MM.1S (cell line): Measurements from ENCODE around the gene LGALS14.
A peak's percentile ranks its signal among the peaks of the same experiment; 100 is the strongest.

Experiments used
- DNase-seq: peaks from one replicate; pipeline ENCODE4 v3.0.0-alpha.2; 2015
- H2AFZ ChIP-seq: fragments of 300-600 bp; sonication (generic); 2 replicates; pipeline ENCODE4 v1.6.0; 2016; ENCODE audit warnings: antibody characterized with exemption, low read length
- H3F3A ChIP-seq: fragments of 300-600 bp; sonication (generic); 2 replicates; pipeline ENCODE4 v1.6.1; 2016; ENCODE audit warnings: mild to moderate bottlenecking, antibody characterized with exemption, low read length, moderate library complexity, mixed read lengths; ENCODE audit not compliant: insufficient read depth
- H3K27ac ChIP-seq: fragments of 300-600 bp; sonication (generic); 2 replicates; pipeline ENCODE4 v1.5.1; 2016; ENCODE audit warnings: mild to moderate bottlenecking, low read length
- H3K27me3 ChIP-seq: fragments of 300-600 bp; sonication (generic); replicated peaks from 2 replicates; pipeline ENCODE4 v1.6.0; 2016; ENCODE audit warnings: low read length; ENCODE audit not compliant: insufficient read depth
- H3K36me3 ChIP-seq: fragments of 300-600 bp; sonication (generic); replicated peaks from 2 replicates; pipeline ENCODE4 v1.6.1; 2016; ENCODE audit warnings: mild to moderate bottlenecking, low read length, mixed read lengths; ENCODE audit not compliant: insufficient read depth
- H3K4me1 ChIP-seq: fragments of 300-600 bp; sonication (generic); 2 replicates; pipeline ENCODE4 v1.6.1; 2016; ENCODE audit warnings: low read length, mixed read lengths
- H3K4me2 ChIP-seq: fragments of 300-600 bp; sonication (generic); 2 replicates; pipeline ENCODE4 v1.6.0; 2016; ENCODE audit warnings: low read depth, low read length
- H3K4me3 ChIP-seq: fragments of 300-600 bp; sonication (generic); 2 replicates; pipeline ENCODE4 v1.5.1; 2016; ENCODE audit warnings: low read length, mixed read lengths
- H3K79me2 ChIP-seq: fragments of 300-600 bp; sonication (generic); 2 replicates; pipeline ENCODE4 v1.6.1; 2016; ENCODE audit warnings: mixed run types, low read length, mixed read lengths
- H3K9ac ChIP-seq: fragments of 300-600 bp; sonication (generic); 2 replicates; pipeline ENCODE4 v1.6.1; 2016; ENCODE audit warnings: low read length, mixed read lengths
- H3K9me2 ChIP-seq: fragments of 300-600 bp; sonication (generic); replicated peaks from 2 replicates; pipeline ENCODE4 v1.6.1; 2016; ENCODE audit warnings: mild to moderate bottlenecking, low read length, mixed read lengths; ENCODE audit not compliant: insufficient read depth
- H3K9me3 ChIP-seq: fragments of 300-600 bp; sonication (generic); replicated peaks from 2 replicates; pipeline ENCODE4 v1.6.1; 2016; ENCODE audit warnings: mild to moderate bottlenecking, low read length, mixed read lengths; ENCODE audit not compliant: insufficient read depth
- H4K20me1 ChIP-seq: fragments of 300-600 bp; sonication (generic); 2 replicates; pipeline ENCODE4 v1.6.1; 2016; ENCODE audit warnings: mild to moderate bottlenecking, low read length, moderate library complexity, mixed read lengths; ENCODE audit not compliant: insufficient read depth
- EZH2 ChIP-seq: fragments of 300-600 bp; sonication (generic); optimal IDR thresholded peaks from 2 replicates; pipeline ENCODE3; 2017; ENCODE audit warnings: low read depth, mild to moderate bottlenecking, antibody characterized with exemption, low read length, mixed read lengths
- EZH2phosphoT487 ChIP-seq: fragments of 300-600 bp; sonication (generic); IDR thresholded peaks from 2 replicates; pipeline ENCODE4 v1.6.1; 2018; ENCODE audit warnings: antibody characterized with exemption, low read length
- TF ChIP-seq, protein P1 (sequence below): fragments of 300-600 bp; sonication (generic); IDR thresholded peaks from 2 replicates; pipeline ENCODE4 v1.5.1; 2016; ENCODE audit warnings: antibody characterized with exemption, low read length, mixed read lengths

The LGALS14 gene

DNA sequence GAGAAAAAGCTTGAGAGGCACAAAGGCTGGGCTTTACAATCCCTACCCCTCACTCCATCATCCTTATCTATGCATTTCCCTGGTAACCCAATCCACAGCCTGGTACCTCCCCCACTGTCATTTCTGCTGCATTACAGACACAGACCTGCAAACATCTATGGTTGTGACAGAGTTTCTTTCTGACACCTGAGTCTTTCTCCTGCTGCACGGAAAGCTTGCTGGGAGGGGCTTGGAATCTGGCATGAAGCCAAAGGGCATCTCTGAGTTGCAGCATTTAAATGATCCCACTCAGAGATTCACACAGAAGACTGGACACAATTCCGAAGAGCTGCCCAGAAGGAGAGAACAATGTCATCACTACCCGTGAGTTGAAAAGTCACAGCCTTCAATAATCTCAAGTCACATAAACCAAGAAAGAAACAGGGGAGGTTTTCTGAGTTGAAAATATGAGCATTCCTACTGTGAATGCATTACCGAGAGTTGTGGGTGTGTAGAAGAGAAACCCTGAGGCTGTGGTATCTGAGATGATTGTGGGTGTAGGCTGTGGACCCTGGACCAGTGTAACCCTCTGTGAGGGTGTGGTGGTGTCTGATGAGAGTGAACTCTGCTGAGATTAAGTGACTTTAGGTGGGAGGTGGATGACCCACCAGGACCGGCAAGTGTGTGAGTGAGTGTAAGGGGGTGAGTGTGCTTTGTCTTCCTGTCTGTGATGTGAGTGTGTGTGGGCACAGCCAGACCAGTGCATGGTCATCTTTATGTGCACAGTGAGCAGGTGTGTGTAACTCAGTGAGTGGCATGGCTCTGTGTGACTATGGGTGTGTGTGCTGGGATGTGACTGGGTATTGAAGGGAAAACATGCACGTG, at the start of gene LGALS14:
TSS of gene LGALS14 (plus strand) at position 301 of the 864 bp plus-strand sequence. CDS start at position 349, 48 bp downstream.
- no peak for TF ChIP-seq EZH2
- TF ChIP-seq, protein P1, sequence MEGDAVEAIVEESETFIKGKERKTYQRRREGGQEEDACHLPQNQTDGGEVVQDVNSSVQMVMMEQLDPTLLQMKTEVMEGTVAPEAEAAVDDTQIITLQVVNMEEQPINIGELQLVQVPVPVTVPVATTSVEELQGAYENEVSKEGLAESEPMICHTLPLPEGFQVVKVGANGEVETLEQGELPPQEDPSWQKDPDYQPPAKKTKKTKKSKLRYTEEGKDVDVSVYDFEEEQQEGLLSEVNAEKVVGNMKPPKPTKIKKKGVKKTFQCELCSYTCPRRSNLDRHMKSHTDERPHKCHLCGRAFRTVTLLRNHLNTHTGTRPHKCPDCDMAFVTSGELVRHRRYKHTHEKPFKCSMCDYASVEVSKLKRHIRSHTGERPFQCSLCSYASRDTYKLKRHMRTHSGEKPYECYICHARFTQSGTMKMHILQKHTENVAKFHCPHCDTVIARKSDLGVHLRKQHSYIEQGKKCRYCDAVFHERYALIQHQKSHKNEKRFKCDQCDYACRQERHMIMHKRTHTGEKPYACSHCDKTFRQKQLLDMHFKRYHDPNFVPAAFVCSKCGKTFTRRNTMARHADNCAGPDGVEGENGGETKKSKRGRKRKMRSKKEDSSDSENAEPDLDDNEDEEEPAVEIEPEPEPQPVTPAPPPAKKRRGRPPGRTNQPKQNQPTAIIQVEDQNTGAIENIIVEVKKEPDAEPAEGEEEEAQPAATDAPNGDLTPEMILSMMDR: no peak
- no peak for TF ChIP-seq EZH2phosphoT487
- Histone ChIP-seq H3K27ac (peak within 1 kb of the TSS; percentile 25; the same call in 1 of the 2 replicates), H3K4me2 (peak within 1 kb of the TSS; percentile 2; the same call in 1 of the 2 replicates), H3K9ac (no peak within 1 kb of the TSS), H4K20me1 (no peaks in the 10 kb centered on the region), H3K79me2 (no peaks in the 10 kb centered on the region), H3K9me3 (no peaks in the 10 kb centered on the region), H3K4me1 (peaks cover 29% of the 10 kb centered on the region), H3K9me2 (no peaks in the 10 kb centered on the region), H2AFZ (0 out of 2 replicates have a peak within 1 kb of the TSS, but pooled peaks have one; percentile 17), H3F3A (peaks cover 12% of the 10 kb centered on the region), H3K36me3 (no peaks in the 10 kb centered on the region), H3K27me3 (no peaks in the 10 kb centered on the region), H3K4me3 (no peak within 1 kb of the TSS)
- peak; percentile 47 for DNase-seq

DNA sequence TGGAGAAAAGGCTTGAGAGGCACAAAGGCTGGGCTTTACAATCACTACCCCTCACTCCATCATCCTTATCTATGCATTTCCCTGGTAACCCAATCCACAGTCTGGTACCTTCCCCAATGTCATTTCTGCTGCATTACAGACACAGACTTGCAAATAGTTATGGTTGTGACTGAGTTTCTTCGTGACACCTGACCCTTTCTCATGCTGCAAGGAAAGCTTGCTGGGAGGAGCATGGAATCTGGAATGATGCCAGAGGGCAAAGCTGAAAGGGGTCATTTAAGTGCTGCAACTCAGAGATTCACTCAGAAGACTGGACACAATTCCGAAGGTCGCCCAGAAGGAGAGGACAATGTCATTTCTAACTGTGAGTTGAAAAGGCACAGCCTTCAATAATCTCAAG, 48.7 kb upstream of the LGALS14 start, which contains the start of gene LGALS16:
TSS of gene LGALS16 (plus strand) at position 301 of the 400 bp plus-strand sequence. CDS start at position 350, 49 bp downstream.
- no peak within 1 kb of the TSS for H3K4me3 ChIP-seq
- no peak within 1 kb of the TSS for H3K27ac ChIP-seq
- no peaks in the 10 kb centered on the region for H3K79me2 ChIP-seq
- H3K9me3 ChIP-seq: no peaks in the 10 kb centered on the region
- no peaks in the 10 kb centered on the region for H3K4me1 ChIP-seq
- no peak within 1 kb of the TSS for H3K4me2 ChIP-seq
- no peaks in the 10 kb centered on the region for H3F3A ChIP-seq
- no peaks in the 10 kb centered on the region for H4K20me1 ChIP-seq
- no peak within 1 kb of the TSS for H2AFZ ChIP-seq
- no peak within 1 kb of the TSS for H3K9ac ChIP-seq
- no peak for DNase-seq
- H3K27me3 ChIP-seq: no peaks in the 10 kb centered on the region
- TF ChIP-seq EZH2phosphoT487 (no peak), EZH2 (no peak)
- TF ChIP-seq, protein P1: no peak
- no peaks in the 10 kb centered on the region for H3K36me3 ChIP-seq
- H3K9me2 ChIP-seq: no peaks in the 10 kb centered on the region

GRCh38 chr19:39659791-39660190, 44.5 kb upstream of the LGALS14 start:
- H3K4me3 ChIP-seq: no peak overlapping the region
- no peak overlapping the region for H3K9ac ChIP-seq
- H2AFZ ChIP-seq: no peak overlapping the region
- no peaks in the 10 kb centered on the region for H3K4me1 ChIP-seq
- H3K36me3 ChIP-seq: no peaks in the 10 kb centered on the region
- no peaks in the 10 kb centered on the region for H3K27me3 ChIP-seq
- no peaks in the 10 kb centered on the region for H4K20me1 ChIP-seq
- no peak overlapping the region for H3K4me2 ChIP-seq
- H3K9me3 ChIP-seq: no peaks in the 10 kb centered on the region
- DNase-seq: no peak
- no peaks in the 10 kb centered on the region for H3K79me2 ChIP-seq
- no peaks in the 10 kb centered on the region for H3F3A ChIP-seq
- H3K27ac ChIP-seq: no peak overlapping the region
- no peaks in the 10 kb centered on the region for H3K9me2 ChIP-seq
- TF ChIP-seq EZH2: no peak
- no peak for TF ChIP-seq EZH2phosphoT487
- TF ChIP-seq, protein P1: no peak
